ENCODE measurements around the gene RPP14.

DNA sequence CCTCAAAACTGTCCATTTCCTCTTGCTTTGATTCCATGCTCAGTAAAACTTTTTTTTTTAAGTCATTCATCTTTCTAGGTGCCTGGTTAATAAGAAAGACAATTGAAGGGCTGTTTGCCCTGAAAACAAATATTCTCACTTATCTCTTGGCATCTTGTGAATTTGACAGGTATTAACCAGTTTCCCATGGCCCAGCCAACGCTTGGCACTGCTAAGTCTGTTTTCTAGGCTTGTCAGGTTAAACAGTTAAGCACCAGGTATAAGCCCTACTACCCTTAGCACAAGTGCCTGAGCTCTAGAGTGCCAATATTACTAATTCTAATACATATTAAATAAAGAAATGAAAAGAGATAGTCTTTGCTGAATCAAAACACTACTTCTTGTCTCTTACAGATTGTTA lies 63.0 kb downstream of the RPP14 start:
- TF ChIP-seq POLR2A (IDR thresholded peaks at IDR 0.05; ENCODE audit: low read length) (no peak), GATA1 (IDR thresholded peaks at IDR 0.05; ENCODE audit: low read depth, low read length) (no peak)

Measured in erythroblast (primary cell).